ENCODE data around the gene ZNF117. TPM values are rescaled to one million over a fixed set of nuclear protein-coding genes. Genes with fewer than 3 reads are reported as not detected.

The ZNF117 gene
- total and polyA plus RNA-seq, 7 donors, result 0.69 to 19.1 (median 7.3) TPM

GRCh38 chr7:64999165-65000004 is 8.5 kb upstream of the ZNF117 start:
- H3K4me1 ChIP-seq, result peaks cover 0 to 25% (median 20%) of the 10 kb centered on the region in 4 donors
- TF ChIP-seq POLR2A (IDR thresholded peaks at IDR 0.05) (no peak), POLR2AphosphoS5 (IDR thresholded peaks at IDR 0.05) (no peak), EP300 (IDR thresholded peaks at IDR 0.05) (no peak), CTCF (IDR thresholded peaks at IDR 0.05) (no peak)
- H3K9me3 ChIP-seq, result peaks cover 0 to 10% (median 0%) of the 10 kb centered on the region in 4 donors
- H3K27ac ChIP-seq, result peak overlapping the region in 3 of 4 donors; percentile 55 to 75 (median 59)
- H3K4me3 ChIP-seq, result no peak overlapping the region
- intact Hi-C loops (cut with DNase I), result loop anchor here (2.0 to 10.0 kb wide), 2 partner anchors 39 to 115 kb away; no protein-coding TSS in a partner anchor
- no peak for DNase-seq
- no peaks in the 10 kb centered on the region for H3K36me3 ChIP-seq
- no peaks in the 10 kb centered on the region for H3K27me3 ChIP-seq
- WGBS, 2 donors, result 78 to 83% methylated on average over 11 of the region's 11 CpGs

- Histone ChIP-seq H3K4me1 (peaks cover 0 to 20% (median 15%) of the 10 kb centered on the region in 4 donors), H3K27me3 (no peaks in the 10 kb centered on the region), H3K9me3 (peaks cover 0 to 15% (median 0%) of the 10 kb centered on the region in 4 donors), H3K27ac (peak overlapping the region in 3 of 4 donors; percentile 55 to 75 (median 59)), H3K36me3 (no peaks in the 10 kb centered on the region), H3K4me3 (no peak overlapping the region)
- TF ChIP-seq POLR2A (IDR thresholded peaks at IDR 0.05), result no peak
- no peak for TF ChIP-seq CTCF (IDR thresholded peaks at IDR 0.05)
- no peak for TF ChIP-seq POLR2AphosphoS5 (IDR thresholded peaks at IDR 0.05)
- TF ChIP-seq EP300 (IDR thresholded peaks at IDR 0.05), result no peak
- WGBS, 2 donors, result 95 to 98% methylated on average over 7 of the region's 7 CpGs
- no peak for DNase-seq
- intact Hi-C loops (cut with DNase I), result loop anchor here (2.0 kb wide), 1 partner anchor 40 kb away; no protein-coding TSS in a partner anchor
Measured at GRCh38 chr7:64998865-64999164, 8.0 kb upstream of the ZNF117 start.

- H3K27ac ChIP-seq, result peak overlapping the region in 3 of 4 donors; percentile 59 to 75 (median 71)
- no peaks in the 10 kb centered on the region for H3K27me3 ChIP-seq
- peak overlapping the region in 1 of 4 donors; percentile 3 for H3K4me3 ChIP-seq
- peaks cover 0 to 21% (median 0%) of the 10 kb centered on the region in 4 donors for H3K9me3 ChIP-seq
- H3K36me3 ChIP-seq, result peaks cover 0 to 4% (median under 1%) of the 10 kb centered on the region in 4 donors
- peak; percentile 73 for DNase-seq
- WGBS, 2 donors, result 85 to 89% methylated on average over 8 of the region's 8 CpGs
- TF ChIP-seq CTCF (IDR thresholded peaks at IDR 0.05) (no peak), POLR2AphosphoS5 (IDR thresholded peaks at IDR 0.05) (peak in 1 of 4 donors; percentile 22)
- intact Hi-C loops (cut with DNase I), result loop anchor here (2.0 kb wide), 1 partner anchor 41 kb away; no protein-coding TSS in a partner anchor
- H3K4me1 ChIP-seq, result peaks cover 0 to 12% (median 6%) of the 10 kb centered on the region in 4 donors
Measured at GRCh38 chr7:64997927-64998391, 7.1 kb upstream of the ZNF117 start.

DNA sequence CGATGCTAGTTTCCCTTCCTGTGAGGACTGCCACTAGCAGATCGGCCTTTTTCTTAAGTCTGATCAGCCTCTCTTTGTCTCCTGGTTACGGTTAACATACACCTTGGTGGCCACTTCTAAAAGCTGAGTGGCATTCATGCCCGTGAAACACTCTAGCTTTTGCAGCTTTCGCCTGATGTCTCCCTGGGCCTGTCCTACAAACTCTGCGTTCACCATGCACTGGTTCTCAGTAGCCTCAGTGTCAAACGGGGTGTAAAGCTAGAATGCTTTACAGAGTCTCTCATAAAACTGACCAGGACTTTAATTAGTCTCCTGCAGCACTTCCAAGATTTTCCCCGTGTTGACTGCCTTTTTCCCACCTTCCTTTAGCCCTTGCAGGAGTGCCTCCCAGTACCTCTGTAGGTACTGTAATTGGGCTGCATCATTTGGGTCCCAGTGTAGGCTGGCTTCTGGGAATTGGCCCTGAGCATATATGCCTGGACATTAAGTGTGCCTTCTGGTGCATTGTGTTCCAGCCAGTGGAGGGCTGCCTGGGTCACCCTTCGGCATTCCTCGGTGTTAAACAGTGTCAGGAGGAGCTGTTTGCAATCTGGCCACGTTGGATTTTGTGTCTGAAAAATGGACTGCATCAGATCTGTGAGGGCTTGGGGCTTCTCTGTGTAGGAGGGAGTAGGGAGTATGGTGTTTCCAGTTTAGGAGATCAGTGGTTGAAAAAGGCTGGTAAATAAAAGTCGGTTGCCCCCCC is 6.5 kb upstream of the ZNF117 start:
- intact Hi-C loops (cut with DNase I), result no loop called here
- DNase-seq, result no peak
- H3K4me3 ChIP-seq, result peak overlapping the region in 1 of 4 donors; percentile 3
- H3K27me3 ChIP-seq, result no peaks in the 10 kb centered on the region
- H3K4me1 ChIP-seq, result peaks cover 0 to 10% (median 5%) of the 10 kb centered on the region in 4 donors
- H3K36me3 ChIP-seq, result peaks cover 0 to 8% (median 2%) of the 10 kb centered on the region in 4 donors
- H3K27ac ChIP-seq, result peak overlapping the region in 3 of 4 donors; percentile 59 to 75 (median 71)
- H3K9me3 ChIP-seq, result peaks cover 0 to 27% (median 0%) of the 10 kb centered on the region in 4 donors
- WGBS, 2 donors, result 95 to 96% methylated on average over 12 of the region's 12 CpGs
- TF ChIP-seq EP300 (IDR thresholded peaks at IDR 0.05), result no peak

DNA sequence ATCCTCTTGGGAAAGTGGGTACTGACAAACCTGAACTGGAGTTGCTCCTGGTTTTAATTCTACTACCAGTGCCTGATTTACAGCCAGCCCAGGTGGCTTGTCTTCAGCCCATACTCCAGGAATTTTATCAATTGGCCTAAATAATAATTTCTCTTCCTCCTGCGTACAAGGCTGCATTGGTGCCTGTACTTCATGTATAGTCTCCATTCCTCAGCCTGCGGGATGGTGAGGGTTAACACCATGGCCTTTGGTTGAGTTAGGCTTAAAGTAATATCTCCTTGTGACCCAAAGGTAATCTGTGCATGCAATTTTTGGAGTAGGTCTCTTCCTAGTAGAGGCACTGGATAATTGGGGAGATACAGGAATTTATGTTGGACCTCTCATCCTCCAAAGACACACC is 5.5 kb upstream of the ZNF117 start:
- Histone ChIP-seq H3K4me1 (peaks cover 0 to 10% (median 5%) of the 10 kb centered on the region in 4 donors), H3K27me3 (no peaks in the 10 kb centered on the region), H3K9me3 (peaks cover 0 to 37% (median 0%) of the 10 kb centered on the region in 4 donors), H3K36me3 (peaks cover 0 to 13% (median 2%) of the 10 kb centered on the region in 4 donors), H3K27ac (peak overlapping the region in 1 of 4 donors; percentile 39), H3K4me3 (no peak overlapping the region)
- TF ChIP-seq POLR2AphosphoS5 (IDR thresholded peaks at IDR 0.05) (no peak), EP300 (IDR thresholded peaks at IDR 0.05) (no peak), POLR2A (IDR thresholded peaks at IDR 0.05) (no peak), CTCF (IDR thresholded peaks at IDR 0.05) (no peak)
- DNase-seq, result no peak
- WGBS, 2 donors, result 98 to 99% methylated on average over 2 of the region's 2 CpGs
- intact Hi-C loops (cut with DNase I), result no loop called here
